HG02973 (cell line): ENCODE measurements around the gene ACTL6B.
A peak's percentile ranks its signal among the peaks of the same experiment; 100 is the strongest.

Source experiments
- ATAC-seq: cut with Tn5 transposase; IDR thresholded peaks from one replicate; pipeline ENCODE4 v1.9.1; 2021; ENCODE audit warnings: moderate library complexity; ENCODE audit not compliant: unreplicated experiment

ACTL6B gene

GRCh38 chr7:100627238-100627549, 29.1 kb downstream of the ACTL6B start:
- ATAC-seq = no peak

DNA sequence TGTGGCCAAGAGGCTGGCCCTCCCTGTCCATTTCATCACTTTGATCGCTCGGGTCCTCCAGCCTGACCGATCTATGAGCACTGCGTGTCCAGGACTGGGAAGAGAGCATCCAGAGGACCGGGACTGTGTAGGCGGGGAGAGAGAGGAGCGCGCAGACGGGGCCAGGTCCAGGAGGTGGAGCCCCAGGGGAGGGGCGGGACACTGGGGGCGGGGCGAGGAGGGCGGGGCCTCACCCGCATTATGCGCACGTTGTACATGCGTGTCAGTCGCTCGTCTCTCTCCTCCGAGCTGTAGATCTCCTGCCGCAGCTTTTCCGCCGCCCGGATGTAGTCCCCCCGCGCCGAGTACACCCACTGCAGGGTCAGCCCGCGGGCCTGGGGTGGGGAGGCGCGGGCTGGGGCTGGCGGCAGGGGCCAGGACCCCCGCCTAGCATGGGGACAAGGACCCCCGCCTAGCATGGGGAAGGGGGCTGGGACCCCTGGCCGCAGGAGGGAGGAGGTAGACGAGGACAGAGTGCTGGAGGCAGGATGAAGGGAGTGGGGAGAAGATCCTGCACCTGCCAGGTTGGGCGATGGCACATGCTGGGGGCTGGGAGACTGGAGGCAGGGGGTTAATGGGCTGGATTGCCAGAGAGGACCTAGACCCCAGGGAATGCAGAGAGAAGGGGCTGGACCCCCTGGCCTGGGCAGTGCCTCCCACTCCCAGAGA, 29.6 kb downstream of the ACTL6B start:
- ATAC-seq = peak; percentile 78

GRCh38 chr7:100626055-100626454, 30.2 kb downstream of the ACTL6B start:
- ATAC-seq = no peak

- no peak for ATAC-seq
Measured at GRCh38 chr7:100623951-100624824, 32.1 kb downstream of the ACTL6B start.

GRCh38 chr7:100621554-100621953, 34.7 kb downstream of the ACTL6B start:
- ATAC-seq = no peak

- ATAC-seq = no peak
Measured at GRCh38 chr7:100620804-100621203, 35.4 kb downstream of the ACTL6B start.

DNA sequence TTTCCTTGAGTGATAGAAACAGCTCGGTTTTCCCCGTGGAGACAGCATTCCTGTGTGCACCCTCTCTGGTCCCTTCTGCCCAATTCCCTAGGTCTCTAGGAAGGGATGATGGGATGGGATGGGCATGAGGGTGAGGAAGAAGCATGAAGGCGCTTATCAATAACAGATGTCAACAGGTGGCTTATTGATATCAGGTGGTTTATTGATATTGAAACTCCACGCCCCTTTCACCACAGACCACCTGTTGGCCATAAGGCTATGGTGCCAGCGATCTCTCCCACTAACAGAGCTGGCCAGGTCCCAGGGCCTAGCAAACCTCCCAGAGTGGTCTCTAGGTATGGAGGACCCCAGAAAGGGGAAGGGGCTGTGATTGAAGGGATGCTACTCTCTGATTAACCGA, 36.0 kb downstream of the ACTL6B start:
- ATAC-seq = no peak

DNA sequence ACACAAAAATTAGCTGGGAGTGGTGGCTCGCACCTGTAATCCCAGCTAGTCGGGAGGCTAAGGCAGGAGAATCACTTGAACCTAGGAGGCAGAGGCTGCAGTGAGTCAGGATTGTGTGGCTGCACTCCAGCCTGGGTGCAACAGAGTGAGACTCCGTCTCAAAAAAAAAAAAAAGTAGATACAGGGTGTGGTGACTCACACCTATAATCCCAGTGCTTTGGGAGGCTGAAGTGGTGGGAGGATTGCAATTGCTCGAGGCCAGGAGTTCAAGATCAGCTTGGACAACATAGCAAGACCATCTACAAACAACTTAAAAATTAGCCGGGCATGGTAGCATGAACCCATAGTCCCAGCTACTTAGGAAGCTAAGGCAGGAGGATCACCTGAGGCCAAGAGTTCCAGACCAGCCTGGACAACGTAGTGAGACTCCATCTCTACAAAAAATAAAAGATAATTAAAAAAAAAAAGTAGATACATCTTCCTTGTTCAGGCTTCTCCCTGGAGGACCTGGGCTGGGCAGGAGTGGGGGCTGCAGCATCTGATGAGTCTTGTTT, 41.9 kb downstream of the ACTL6B start:
- ATAC-seq = no peak

- no peak for ATAC-seq
Measured at GRCh38 chr7:100613412-100614175, 42.7 kb downstream of the ACTL6B start.

- ATAC-seq = peak; percentile 4
Measured at GRCh38 chr7:100612730-100613390, 43.4 kb downstream of the ACTL6B start.

GRCh38 chr7:100611983-100612729, 44.1 kb downstream of the ACTL6B start, which contains the start of gene MOSPD3:
Gene MOSPD3 (plus strand): TSS chr7:100612540. CDS start chr7:100612792, 252 bp downstream.
- ATAC-seq = peak; percentile 86

DNA sequence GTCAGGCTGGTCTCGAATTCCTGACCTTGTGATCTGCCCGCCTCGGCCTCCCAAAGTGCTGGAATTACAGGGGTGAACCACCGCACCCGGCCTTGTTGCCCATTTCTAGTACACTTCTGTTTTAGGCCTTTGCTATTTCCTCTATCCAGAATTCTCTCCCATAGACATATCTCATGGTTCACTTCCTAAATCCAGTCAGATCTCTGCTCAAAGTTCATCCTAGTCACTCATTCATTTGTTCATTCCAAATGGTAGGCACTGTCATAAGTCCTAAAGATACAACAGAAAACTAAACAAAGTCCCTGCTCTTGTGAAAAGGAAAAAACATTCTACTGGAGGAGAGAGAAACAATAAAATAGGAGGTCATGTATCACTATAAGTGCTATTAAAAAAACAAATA, 46.3 kb downstream of the ACTL6B start:
- ATAC-seq = no peak

- ATAC-seq = no peak
Measured at GRCh38 chr7:100607111-100607510, 49.1 kb downstream of the ACTL6B start.

DNA sequence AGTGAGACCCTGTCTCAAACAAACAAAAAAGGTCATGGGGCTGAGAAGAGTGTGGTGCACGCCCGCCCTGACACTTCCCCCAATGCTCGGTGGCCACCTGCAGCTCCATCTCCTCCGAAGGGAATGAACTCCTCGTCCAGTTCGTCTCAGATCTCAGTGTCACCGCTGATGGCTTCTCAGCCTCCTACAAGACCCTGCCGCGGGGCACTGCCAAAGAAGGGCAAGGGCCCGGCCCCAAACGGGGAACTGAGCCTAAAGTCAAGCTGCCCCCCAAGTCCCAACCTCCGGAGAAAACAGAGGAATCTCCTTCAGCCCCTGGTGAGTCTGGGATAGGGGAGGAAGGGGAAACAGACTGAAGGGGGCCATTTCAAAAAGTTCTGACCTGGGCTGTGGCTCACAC, 49.9 kb downstream of the ACTL6B start:
- no peak for ATAC-seq

DNA sequence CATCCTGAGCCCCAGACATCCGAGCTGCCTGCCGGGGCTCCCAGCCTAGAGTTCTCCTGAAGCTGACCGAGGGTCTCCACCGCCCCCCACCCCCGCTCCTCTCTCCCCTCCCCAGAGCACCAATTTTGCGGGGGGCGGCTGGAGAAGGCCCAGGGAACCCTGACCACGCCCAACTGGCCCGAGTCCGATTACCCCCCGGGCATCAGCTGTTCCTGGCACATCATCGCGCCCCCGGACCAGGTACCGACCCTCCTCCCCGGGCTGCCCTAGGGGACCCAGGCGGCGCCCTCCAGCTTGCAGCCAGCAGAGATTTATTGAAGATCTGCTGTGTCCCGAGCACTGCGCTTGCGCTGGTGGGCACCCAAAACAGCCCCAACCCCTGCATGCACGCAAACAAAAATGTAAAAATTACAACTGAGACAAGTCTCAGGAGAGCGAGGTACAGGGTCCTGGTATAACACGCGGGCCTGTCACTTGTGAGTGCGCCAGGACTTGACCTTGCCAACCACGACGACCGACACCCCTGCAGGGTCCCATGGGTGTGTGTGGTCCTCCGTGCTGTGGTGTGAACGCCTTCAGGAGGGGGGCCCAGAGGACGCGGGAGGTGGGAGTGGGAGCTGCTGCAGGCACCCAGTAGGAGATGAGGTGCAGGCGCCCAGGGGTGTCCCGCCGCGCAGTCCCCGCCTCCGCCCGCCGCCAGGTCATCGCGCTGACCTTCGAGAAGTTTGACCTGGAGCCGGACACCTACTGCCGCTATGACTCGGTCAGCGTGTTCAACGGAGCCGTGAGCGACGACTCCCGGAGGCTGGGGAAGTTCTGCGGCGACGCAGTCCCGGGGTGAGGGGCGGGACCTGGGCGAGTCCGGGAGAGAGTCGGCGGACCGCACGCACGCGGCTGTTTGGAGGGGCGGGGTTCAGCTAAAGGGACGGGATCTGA, 51.0 kb downstream of the ACTL6B start:
- no peak for ATAC-seq

DNA sequence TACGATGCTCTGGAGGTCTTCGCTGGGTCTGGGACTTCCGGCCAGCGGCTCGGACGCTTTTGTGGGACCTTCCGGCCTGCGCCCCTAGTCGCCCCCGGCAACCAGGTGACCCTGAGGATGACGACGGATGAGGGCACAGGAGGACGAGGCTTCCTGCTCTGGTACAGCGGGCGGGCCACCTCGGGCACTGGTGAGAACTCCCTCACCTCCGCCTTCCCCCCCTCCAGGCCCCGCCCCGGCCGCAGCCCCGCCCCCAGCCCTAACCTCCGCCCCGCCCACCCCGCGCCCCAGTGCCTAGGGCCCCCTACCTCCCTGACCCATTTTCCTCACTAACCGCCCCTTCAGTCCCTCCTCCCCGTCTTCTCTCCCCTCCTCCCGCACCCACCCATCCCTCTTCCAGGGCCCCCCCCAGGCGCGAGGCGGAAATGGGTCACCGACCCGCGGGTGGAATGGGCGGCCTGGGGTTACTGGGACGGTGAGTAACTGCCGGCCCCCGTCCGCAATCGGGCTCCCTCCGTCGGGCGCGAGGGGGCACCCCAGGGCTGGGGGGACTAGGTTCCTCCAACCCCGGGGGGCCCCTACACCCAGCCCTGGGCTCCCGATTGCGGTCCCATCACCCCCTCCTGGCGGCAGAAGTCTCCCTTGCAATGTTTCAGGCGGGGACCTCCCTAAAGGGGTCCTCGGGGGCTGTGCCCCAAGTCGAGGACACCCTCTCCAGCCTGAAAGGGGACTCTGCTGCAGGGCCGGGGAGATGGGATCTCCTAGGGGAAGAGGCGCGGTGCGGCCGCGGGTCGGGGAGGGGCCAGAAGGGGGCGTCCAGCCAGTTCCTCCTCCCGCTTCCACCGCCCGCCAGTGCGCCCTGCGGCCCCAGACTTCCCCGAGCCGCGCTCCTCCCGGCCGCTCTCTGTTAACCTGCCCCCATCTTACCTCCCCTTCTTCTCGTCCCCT, 51.9 kb downstream of the ACTL6B start:
- ATAC-seq = peak; percentile 42

DNA sequence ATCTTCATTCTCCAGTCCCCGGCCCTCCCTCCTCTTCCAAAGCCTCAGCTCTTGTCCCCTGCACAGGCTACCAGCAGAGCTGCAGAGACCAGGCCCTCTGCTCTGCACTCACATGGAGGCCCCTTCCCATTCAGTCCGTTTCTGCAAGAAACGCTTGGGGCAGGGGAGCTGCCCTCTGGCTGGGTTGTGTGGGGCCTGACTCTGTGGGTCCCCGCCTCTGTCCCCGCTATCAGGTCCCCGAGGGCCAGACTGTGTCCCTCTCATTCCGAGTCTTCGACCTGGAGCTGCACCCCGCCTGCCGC, 52.6 kb downstream of the ACTL6B start:
- no peak for ATAC-seq
